Measurements from ENCODE around the gene DRD4.
"Not testable (repeated sequence)": the region's sequence is repeated elsewhere in the genome, so short reads cannot be mapped to it uniquely, and the experiment has no call there.

Gene DRD4

DNA sequence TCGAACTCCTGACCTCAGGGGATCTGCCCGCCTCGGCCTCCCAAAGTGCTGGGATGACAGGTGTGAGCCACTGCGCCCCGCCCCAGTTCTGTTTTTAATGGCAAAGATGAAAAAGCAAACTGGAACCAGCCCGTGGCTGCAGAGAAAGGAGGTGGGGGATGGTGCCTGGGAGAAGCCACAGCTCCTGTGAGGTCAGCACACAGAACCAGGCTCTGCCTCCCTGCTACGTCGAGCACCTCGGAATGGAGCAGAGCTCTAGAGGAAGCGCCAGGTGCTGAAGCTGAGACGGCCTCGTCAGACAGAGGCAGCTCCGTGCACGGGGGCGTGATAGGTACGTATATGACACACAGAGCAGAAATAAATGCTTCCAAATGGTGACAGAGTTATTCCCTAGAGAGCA is 8.5 kb downstream of the DRD4 start:
- no peak for DNase-seq

GRCh38 chr11:646214-646613 is 9.1 kb downstream of the DRD4 start:
- DNase-seq = no peak

GRCh38 chr11:647672-648158 is 10.6 kb downstream of the DRD4 start:
- not testable (repeated sequence) for DNase-seq

- no peak for DNase-seq
Observed at GRCh38 chr11:650482-650881, 13.4 kb downstream of the DRD4 start.

DNA sequence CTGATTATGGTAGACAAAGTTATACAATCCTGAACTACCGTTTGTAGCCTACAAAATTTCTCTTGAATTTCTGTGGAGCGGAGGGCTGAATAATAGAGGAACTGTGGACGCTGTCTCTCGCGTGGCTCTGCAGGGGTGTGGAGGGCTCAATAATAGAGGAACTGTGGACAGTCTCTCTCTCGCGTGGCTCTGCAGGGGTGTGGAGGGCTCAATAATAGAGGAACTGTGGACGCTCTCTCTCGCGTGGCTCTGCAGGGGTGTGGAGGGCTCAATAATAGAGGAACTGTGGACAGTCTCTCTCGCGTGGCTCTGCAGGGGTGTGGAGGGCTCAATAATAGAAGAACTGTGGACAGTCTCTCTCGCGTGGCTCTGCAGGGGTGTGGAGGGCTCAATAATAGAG is 16.1 kb downstream of the DRD4 start:
- DNase-seq = not testable (repeated sequence)

- no peak for DNase-seq
Observed at GRCh38 chr11:653837-654236, 16.8 kb downstream of the DRD4 start.

DNA sequence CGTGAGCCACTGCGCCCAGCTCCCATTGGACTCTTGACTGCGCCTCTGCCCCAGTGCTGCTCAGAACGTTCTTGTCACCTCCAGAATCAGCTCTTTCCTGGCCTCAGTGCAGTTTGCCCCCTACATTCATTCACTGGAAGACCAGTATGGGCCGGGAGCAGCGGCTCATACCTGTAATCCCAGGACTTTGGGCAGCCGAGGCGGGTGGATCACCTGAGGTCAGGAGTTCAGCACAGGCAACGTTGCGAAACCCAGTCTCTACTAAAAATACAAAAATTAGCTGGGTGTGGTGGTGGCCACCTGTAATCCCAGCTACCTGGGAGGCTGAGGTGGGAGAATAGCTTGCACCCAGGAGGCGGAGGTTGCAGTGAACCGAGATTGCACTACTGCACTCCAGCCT is 17.4 kb downstream of the DRD4 start:
- DNase-seq = not testable (repeated sequence)

GRCh38 chr11:655036-655726 is 18.1 kb downstream of the DRD4 start:
- no peak for DNase-seq

- no peak for DNase-seq
Observed at GRCh38 chr11:656426-656825, 19.4 kb downstream of the DRD4 start.

- DNase-seq = no peak
Observed at GRCh38 chr11:656866-657265, 19.8 kb downstream of the DRD4 start.

- no peak for DNase-seq
Observed at GRCh38 chr11:657691-658126, 20.6 kb downstream of the DRD4 start.

GRCh38 chr11:659532-660085 is 22.5 kb downstream of the DRD4 start:
- no peak for DNase-seq

DNA sequence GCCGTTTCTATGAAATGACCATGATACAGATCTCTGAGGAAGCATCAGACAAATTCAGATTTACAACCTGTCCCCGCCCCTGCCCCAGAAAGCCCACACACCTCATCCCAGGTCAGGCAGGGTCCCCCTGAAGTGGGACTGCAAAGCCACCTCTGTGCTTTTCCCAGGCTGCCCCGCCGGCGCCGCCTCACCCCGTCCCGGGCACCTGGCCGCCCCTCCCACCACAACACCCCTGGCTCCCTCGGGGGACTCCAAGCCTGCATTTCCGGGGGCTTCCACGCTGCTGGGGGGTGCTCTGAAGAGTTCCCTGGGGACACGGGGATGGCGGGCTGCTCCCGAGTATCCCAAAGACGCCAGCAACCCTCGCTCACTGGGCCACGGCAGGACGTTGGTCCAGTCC is 23.2 kb downstream of the DRD4 start:
- DNase-seq = no peak

GRCh38 chr11:660681-661444 is 23.8 kb downstream of the DRD4 start:
- no peak for DNase-seq

DNA sequence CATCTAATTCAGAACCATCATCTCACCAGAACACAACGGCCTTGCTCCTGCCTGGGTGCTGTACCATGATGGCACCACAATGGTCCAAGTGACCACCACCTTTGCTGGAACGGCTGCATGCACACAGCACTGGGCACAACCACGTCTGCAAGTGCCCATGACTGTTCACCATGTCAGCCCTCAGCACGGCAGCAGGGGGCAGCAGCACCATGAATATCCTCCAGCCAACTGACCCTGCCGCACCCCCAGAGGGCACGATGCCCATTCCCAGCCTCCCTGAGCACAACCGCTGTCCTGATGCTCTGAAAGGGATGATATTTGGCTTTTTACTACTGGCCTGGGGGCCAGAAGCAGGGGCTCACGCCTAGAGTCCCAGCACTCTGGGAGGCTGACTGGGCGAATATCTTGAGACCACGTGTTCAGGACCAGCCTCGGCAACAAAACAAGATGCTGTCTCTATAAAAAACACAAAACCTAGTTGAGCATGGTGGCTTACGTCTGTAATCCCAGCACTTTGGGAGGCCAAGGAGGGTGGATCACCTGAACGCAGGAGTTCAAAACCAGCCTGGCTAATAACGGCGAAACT is 25.7 kb downstream of the DRD4 start:
- DNase-seq = no peak

- no peak for DNase-seq
Observed at GRCh38 chr11:665062-665703, 28.1 kb downstream of the DRD4 start.

DNA sequence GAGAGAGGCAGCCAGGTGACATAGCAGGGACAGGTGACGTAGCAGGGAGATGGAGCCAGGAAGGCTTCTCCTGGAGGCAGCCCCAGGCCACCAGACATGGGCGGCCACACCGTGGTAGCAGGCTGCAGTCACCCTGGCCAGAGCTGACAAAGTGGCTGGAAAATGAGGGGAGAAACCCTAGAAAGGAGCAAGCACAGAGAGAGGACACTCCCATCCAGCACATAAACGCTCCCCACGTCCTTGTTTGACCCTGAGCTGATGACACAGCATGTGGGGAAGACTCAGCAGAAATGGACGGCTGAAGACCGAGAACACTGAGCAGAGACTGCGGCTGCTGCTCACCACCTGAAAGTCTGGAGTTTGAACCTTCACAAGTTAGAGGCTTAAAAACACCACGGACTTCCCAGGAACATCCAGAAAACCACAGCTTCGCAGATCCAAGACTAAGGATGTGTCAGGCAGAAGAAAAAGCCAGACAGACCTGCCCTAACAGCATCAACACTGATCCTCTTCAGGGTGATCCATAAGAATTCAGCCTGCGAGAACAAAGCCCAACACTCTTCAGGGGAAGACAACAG is 28.7 kb downstream of the DRD4 start:
- no peak for DNase-seq

GRCh38 chr11:673866-674265 is 36.8 kb downstream of the DRD4 start:
- no peak for DNase-seq

GRCh38 chr11:674406-674805 is 37.3 kb downstream of the DRD4 start:
- no peak for DNase-seq

- no peak for DNase-seq
Observed at GRCh38 chr11:678297-678696, 41.2 kb downstream of the DRD4 start.

- DNase-seq = no peak
Observed at GRCh38 chr11:679271-680207, 42.5 kb downstream of the DRD4 start.

DNA sequence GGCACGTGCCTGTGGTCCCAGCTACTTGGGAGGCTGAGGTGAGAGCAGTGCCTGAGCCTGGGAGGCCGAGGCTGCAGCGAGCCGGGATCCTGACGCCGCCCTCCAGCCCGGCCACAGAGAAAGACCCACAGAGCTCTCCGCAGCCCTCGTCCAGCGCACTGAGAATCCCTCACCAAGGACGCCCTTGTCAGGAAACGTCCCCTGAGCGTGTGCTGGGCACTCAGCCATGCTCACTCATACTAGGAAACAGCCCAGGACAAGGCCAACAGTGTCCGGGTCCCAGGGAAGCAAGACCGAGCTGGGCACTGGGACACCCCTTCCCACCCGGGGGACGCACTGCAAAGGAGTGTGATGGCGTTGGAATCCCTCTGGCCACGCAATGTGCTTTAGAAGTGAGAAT is 43.4 kb downstream of the DRD4 start:
- DNase-seq = no peak
